GM12873 (cell line): ENCODE data around the gene SYNDIG1.

Experiments
- CTCF ChIP-seq: IDR thresholded peaks from 2 replicates; pipeline ENCODE4 v1.5.1; 2012; ENCODE audit warnings: low read depth, mild to moderate bottlenecking, moderate library complexity, low read length, control low read depth; ENCODE audit not compliant: insufficient read depth; ENCODE audit errors: missing control alignments

Gene SYNDIG1

GRCh38 chr20:24615353-24615752 is 145.9 kb downstream of the SYNDIG1 start:
- no peak for TF ChIP-seq CTCF

GRCh38 chr20:24616258-24617079 is 147.0 kb downstream of the SYNDIG1 start:
- no peak for TF ChIP-seq CTCF

GRCh38 chr20:24617080-24617432 is 147.6 kb downstream of the SYNDIG1 start:
- no peak for TF ChIP-seq CTCF

GRCh38 chr20:24617757-24618450 is 148.5 kb downstream of the SYNDIG1 start:
- TF ChIP-seq CTCF, result no peak

- TF ChIP-seq CTCF, result no peak
Observed at GRCh38 chr20:24618739-24619138, 149.3 kb downstream of the SYNDIG1 start.

GRCh38 chr20:24619212-24619611 is 149.8 kb downstream of the SYNDIG1 start:
- no peak for TF ChIP-seq CTCF

- no peak for TF ChIP-seq CTCF
Observed at GRCh38 chr20:24620937-24621519, 151.6 kb downstream of the SYNDIG1 start.
